Epithelial cell of esophagus (primary cell): ENCODE data around the gene UBE2M.

Experiments
- DNase-seq: peaks from one replicate; pipeline ENCODE4 v3.0.0; 2010; ENCODE audit warnings: low read depth
- H3K4me3 ChIP-seq: 2 replicates; pipeline ENCODE4 v1.5.1; 2011; ENCODE audit warnings: mild to moderate bottlenecking, low read length, control low read depth
- TF ChIP-seq, protein P1 (sequence below): IDR thresholded peaks from 2 replicates; pipeline ENCODE4 v1.5.1; 2011; ENCODE audit warnings: low read depth, mild to moderate bottlenecking, low read length, control low read depth, inconsistent platforms; ENCODE audit not compliant: insufficient read depth; ENCODE audit errors: missing control alignments

UBE2M gene

DNA sequence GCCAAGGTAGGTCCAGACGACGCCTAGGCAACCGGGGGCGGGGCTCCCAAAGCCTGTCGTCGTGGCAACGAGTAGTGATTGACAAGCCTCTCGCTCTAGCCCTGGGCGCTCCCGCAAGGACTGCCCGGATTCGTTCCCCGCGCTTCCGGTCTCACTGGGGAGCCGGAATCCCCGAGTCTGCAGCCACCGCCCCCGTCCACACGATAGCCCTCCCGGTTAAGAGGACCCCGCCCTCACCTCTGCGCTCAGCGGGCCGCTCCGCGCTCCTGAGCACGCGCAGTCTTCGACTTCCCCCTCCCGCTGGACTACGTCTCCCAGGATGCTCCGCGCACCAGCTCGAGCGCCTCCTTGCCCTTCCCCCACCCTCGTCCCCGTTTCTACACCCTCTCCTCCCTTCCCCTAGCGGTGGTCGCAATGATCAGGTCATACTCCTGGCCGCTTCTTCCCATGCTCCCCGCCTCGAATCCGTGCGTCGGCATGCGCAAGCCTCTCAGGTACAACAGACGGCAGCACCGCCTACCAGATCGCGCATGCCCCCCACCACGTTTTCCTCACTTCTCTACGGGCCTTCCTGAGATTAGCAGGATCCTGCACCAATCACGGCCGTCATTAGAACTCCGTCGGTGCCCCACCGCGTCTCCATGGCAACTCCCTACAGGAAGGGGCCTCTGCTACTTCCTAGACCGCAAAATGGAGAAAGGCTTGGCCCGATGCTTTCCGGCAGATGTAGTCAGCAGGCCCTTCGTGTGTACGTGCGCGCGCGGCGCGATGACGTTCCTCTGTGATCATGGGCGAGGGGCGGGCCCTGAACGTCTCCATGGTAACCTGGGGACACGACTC lies 14.6 kb upstream of the UBE2M start, which contains the start of gene MZF1:
Gene MZF1, minus strand, starts transcription at position 518 of the 840 bp plus-strand sequence. CDS start 1,946 bp downstream, outside the sequence.
- DNase-seq: peak; percentile 100
- TF ChIP-seq, protein P1, sequence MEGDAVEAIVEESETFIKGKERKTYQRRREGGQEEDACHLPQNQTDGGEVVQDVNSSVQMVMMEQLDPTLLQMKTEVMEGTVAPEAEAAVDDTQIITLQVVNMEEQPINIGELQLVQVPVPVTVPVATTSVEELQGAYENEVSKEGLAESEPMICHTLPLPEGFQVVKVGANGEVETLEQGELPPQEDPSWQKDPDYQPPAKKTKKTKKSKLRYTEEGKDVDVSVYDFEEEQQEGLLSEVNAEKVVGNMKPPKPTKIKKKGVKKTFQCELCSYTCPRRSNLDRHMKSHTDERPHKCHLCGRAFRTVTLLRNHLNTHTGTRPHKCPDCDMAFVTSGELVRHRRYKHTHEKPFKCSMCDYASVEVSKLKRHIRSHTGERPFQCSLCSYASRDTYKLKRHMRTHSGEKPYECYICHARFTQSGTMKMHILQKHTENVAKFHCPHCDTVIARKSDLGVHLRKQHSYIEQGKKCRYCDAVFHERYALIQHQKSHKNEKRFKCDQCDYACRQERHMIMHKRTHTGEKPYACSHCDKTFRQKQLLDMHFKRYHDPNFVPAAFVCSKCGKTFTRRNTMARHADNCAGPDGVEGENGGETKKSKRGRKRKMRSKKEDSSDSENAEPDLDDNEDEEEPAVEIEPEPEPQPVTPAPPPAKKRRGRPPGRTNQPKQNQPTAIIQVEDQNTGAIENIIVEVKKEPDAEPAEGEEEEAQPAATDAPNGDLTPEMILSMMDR: peak; percentile 18
- H3K4me3 ChIP-seq: peak within 1 kb of the TSS; percentile 81

DNA sequence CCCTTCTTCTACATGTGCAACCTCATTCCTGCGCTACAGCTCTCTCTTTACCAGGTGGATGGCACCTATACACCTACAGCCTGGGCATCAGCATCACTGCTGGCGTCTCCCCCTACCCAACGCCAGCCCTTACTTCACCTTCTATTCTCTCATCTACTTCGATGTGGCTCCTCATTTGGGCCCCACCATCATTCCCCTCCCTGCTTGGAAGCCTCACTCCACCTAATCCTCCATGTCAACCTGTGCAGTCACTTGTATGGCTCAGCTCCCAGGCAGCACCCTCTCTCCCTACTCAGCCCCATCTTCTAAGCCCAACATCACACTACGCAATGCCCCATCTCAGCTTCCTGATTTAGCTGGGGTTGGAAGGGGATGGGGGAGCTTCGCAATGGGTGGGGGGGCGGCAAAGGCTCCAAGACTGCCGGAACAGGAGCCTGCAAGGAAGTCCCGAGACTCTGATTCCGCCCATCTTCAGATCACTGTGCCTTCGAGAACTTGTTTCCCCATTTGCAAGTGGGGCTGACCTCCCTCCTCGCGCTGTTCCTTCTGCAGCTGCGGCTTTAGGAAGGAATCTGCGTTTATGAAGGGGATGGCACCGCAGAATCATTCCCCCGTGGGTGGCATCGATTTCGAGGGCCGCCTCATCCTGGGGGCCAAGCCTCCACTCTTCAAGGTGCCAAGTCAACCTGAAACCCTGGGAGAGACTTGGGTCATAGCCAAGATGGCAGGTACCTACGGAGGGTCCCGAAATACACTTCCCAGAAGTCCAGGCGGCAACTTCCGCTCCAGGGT lies 13.8 kb upstream of the UBE2M start:
- H3K4me3 ChIP-seq: peak overlapping the region; percentile 81
- TF ChIP-seq, protein P1: no peak
- DNase-seq: no peak

DNA sequence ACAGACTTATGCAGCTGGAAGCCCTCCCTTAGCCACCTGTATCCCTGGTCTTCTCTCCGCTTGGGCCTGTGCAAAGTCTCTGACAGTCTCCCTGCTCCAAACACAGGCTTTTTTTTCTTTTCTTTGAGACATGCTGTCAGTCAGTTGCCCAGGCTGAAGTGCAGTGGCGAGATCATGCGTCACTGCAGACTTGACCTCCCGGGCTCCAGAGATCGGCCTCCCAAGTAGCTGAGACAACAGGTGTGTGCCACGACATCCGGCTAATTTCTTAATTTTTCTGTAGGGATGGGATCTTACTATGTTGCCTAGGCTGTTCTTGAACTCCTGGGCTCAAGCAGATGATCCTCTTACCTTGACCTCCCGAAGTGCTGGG lies 13.2 kb upstream of the UBE2M start:
- TF ChIP-seq, protein P1: no peak
- no peak overlapping the region for H3K4me3 ChIP-seq
- no peak for DNase-seq

DNA sequence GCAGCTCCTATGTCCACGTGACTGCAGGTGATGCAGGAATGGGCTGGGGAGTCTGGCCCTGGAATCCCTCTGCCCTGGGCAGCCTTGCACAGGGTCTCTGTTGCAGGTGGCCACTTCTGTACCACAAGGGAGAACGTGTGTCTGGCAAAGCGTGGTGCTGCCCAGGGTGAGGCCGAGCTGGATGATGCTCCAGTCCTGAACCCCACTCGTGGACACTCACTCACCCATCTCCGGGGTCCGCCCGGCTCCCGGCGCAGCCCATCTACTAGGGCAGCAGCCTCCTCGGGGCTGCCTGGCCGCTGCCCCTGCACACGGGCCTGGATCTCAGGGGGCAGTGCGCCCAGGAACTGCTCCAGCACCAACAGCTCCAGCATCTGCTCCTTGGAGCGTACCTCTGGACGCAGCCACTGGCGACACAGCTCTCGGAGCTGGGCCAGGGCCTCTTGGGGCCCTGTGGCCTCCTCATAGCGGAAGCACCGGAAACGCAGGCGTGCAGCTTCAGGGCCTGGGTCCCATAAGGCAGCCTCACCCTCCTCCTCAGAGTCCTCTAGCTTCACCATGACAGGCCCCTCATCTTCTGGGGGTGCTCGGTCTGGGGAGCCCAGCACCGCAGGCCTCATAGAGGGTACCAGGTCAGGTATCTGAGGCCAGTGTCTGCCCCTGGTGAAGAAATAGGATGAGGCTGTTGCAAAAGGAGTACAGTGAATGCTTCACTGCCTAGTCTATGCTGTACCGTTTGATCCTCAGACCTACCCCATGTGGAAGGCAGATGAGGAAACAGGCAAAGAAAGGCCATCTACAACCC lies 12.6 kb upstream of the UBE2M start:
- no peak for DNase-seq
- TF ChIP-seq, protein P1: no peak
- no peak overlapping the region for H3K4me3 ChIP-seq

DNA sequence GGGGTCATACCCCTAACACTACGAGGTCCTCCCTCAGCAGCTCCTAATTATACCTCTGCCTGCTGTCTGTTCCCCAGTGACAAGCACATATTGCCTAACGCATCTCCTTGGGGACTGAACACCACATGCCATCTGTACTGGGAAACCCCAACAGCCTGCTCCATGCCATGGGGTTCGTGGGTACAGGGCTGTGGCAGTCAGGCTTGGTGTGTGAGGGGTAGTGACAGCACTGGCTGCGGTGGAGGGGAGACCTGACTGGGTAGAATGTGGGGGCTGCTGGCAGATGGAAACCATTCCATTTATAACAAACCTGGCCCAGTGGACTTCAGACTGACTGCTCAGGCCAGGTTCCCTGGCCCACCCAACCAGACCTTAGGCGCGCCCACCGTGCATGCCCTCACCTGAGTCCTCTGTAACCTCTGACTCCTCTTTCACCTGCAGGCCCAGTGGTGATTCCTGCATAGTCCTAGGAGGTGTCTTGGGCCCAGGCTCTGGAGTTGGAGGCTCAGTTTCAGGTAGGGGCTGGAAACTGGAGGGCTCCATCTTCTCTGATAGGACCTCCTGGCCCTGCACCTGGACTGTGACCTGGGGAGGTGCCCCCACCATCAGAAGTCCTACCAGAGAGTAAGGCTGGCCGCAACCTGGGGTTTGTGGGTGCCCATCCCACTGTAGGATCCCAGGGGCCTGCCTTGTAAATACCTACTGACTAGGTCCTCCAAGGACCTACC lies 11.7 kb upstream of the UBE2M start:
- no peak overlapping the region for H3K4me3 ChIP-seq
- TF ChIP-seq, protein P1: no peak
- no peak for DNase-seq

DNA sequence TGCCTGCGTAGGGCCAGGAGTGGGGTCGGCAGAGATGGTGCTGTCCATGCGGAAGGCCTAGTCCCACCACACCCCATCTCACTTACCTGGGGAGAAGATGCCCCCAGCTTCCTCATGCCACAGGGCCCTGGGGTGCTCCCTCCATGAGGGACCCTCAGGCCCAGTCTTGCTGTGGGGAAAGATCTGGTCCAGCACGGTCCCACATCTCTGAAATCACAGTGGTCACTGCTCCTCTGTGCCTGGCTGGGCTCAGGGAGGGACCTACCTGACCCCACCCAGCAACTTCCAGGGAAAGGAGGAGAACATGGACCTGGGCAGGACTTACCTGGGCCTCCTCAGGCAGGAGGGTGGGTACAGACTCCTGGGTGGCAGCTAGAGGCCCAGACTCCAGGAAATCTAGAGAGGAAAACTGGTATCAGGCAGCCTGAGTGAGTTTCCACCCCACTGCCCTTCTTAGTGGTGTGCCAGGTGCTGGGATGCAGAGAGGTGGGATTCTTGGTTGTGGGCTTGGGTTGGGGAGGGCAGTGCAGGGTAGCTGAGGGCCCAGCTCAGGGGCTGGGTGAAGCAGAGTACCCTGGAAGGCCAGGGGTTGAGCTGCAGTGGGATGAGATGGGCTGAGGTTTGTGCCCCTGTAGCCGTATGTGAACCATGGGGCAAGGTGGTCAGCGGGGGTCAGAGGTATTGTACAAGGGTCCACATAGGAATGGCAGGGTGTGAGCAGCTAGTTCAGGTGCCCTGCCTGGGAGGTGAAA lies 11.0 kb upstream of the UBE2M start:
- no peak overlapping the region for H3K4me3 ChIP-seq
- TF ChIP-seq, protein P1: no peak
- no peak for DNase-seq
